Limb (tissue), 2 donors: ENCODE results near the gene IL20RB.

Experiments
- DNase-seq, 2 donors: peaks; one replicate each; pipeline ENCODE4 v3.0.0-alpha.2; 2016; ENCODE audit errors: extremely low spot score in 2 of 2

The IL20RB gene

DNA sequence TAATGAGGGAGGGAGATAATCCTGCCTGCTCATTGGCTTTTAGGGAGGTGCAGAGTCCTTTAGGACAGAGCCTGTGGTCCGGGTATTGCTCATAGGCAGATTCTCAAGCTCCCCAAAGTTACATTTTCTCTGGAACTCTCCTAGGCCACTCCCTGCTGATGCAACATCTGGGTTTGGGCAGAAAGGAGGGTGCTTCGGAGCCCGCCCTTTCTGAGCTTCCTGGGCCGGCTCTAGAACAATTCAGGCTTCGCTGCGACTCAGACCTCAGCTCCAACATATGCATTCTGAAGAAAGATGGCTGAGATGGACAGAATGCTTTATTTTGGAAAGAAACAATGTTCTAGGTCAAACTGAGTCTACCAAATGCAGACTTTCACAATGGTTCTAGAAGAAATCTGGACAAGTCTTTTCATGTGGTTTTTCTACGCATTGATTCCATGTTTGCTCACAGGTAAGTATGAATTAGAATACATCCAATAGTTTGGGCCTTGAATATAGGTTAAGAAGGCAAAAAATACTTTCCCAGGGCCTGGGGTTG, at the start of gene IL20RB:
Gene IL20RB, plus strand, starts transcription at position 233 of the 538 bp plus-strand sequence. Its CDS starts 131 bp downstream, at position 364.
- no peak for DNase-seq

DNA sequence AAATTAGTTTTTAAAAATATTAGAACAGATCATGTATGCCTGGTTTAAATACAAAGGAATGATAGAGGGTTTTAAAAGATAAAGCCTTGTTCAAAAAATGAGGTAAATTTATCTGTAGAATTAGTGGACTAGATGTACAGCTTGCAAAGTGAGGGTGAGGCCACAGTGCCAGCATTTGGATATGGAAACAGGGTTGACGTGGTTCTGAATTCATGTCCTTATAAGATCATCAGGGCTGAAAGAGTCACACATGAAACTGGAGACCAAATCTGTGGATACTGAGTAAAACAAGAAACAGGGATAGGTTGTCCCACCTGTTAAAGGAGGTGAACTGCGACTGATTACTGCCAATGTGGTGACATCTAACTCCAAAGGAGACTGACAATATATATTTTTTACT, 49.5 kb upstream of the IL20RB start:
- no peak for DNase-seq

- DNase-seq = no peak
These were observed 48.6 kb upstream of the IL20RB start for GRCh38 chr3:136909187-136909586.

GRCh38 chr3:136910697-136911096, 47.1 kb upstream of the IL20RB start:
- no peak for DNase-seq

DNA sequence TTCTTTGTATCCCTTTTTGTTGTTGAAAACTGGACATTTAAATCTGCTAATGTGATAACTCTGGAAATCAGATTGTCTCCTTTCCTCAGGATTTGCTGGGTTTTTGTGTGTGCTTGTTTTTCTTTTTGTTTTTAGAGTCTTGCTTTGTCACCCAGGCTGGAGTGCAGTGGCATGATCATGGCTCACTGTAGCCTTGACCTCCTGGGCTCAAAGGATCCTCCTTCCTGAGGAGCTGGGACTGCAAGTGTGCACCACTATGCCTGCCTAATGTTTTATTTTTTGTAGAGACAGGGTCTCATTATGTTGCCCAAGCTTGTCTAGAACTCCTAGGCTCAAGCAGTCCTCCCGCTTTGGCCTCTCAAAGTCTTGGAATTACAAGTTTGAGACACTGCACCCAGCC, 44.6 kb upstream of the IL20RB start:
- no peak for DNase-seq

DNA sequence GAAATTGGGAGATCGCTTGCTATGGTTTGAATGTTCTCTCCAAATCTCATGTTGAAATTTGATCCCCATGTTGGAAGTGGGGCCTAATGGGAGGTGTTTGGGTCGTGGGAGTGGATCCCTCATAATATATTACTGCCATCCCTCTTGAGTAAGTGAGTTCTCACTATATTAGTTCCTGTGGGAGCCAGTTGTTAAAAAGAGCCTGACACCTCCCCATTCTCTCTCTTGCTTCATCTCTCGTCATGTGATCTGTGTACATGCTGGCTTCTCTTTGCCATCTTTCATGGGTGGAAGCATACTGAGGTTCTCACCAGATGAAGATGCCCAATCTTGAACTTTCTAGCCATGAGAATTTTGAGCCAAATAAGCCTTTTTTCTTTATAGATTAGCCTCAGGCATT, 43.0 kb upstream of the IL20RB start:
- no peak for DNase-seq

- no peak for DNase-seq
These were observed 41.6 kb upstream of the IL20RB start for GRCh38 chr3:136916223-136916622.

- DNase-seq = no peak
These were observed 37.8 kb upstream of the IL20RB start for GRCh38 chr3:136919799-136920580.

DNA sequence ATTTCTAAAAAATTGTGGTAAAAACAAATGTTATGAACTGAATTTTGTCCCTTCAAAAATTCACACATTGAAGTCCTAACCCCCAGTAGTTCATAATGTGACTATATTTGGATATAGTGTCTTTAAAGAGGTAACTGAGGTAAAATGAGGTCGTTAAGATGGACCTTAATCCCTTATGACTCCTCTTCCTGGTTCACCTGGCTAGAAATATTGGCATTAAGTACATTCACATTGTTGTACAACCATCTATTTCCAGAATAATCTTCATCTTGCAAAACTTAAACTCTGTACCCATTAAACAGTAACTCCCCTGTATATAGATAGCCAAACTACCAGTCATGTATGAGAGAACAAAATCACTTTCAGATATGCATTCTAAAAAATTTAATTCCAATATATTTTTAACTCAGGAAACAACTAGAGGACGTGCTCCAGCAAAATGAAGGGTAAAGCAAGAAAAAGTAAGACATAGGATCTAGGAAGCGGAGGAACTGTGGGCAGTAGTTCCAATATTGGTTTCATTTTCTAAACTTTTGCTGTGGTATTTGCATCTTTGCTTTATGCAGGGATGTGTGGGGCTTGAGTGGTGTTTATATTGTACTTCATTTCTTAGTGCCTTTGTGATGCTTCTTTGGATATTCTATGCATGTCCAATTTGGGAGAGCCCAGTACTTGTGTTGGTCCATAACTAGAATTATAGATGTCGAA, 36.7 kb upstream of the IL20RB start:
- no peak for DNase-seq

DNA sequence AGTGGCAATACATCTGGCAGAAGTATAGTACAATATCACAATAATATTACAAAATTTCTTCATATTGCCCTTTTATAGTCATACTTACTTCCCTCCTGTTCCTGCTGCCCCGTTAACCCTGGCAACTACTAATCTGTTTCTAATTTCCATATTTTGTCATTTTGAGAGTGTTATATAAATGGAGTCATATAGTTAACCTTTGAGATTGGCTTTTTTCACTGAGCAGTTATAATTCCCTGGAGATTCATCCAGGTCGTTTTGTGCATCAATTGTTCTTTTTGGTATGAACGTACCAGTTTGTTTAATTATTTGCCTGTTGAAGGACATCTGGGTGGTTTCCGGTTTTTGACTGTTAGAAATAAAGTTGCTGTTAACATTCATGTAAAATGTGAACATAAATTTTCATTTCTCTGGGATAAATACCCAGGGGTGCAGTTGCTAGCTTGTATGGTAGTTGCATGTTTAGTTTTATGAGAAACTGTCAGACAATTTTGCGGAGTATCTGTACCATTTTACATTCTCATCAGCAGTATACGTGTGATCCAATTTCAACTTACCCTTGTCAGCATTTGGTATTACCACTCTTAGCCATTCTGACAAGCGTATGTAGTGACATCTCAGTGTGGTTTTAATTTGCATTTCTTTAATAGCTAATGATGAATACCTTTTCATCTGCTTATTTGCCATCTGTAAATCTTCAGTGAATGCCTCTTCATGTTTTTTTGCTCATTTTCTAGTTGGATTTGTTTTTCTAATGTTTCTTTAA, 32.2 kb upstream of the IL20RB start:
- DNase-seq = no peak

- no peak for DNase-seq
These were observed 29.5 kb upstream of the IL20RB start for GRCh38 chr3:136928240-136928639.

GRCh38 chr3:136929977-136930670, 27.7 kb upstream of the IL20RB start:
- DNase-seq = peak in 1 of 2 donors; percentile 23

DNA sequence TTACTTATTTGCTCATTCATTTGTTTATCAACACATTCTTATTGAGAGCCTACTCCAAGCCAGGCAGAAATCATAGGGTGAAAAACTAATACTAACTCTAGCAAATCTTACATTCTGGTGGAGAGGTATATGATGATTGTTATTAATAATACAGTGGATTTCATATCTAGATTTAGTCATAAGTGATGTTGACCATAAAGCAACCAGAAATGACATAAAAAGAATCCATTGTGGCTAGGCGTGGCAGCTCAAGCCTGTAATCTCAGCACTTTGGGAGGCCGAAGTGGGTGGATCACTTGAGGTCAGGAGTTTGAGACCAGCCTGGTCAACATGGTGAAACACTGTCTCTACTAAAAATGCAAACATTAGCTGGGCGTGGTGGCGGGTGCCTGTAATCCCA, 26.2 kb upstream of the IL20RB start:
- DNase-seq = no peak

- DNase-seq = no peak
These were observed 25.3 kb upstream of the IL20RB start for GRCh38 chr3:136932523-136932922.

- DNase-seq = no peak
These were observed 24.6 kb upstream of the IL20RB start for GRCh38 chr3:136932978-136933772.

- DNase-seq = no peak
These were observed 20.6 kb upstream of the IL20RB start for GRCh38 chr3:136937175-136937574.

DNA sequence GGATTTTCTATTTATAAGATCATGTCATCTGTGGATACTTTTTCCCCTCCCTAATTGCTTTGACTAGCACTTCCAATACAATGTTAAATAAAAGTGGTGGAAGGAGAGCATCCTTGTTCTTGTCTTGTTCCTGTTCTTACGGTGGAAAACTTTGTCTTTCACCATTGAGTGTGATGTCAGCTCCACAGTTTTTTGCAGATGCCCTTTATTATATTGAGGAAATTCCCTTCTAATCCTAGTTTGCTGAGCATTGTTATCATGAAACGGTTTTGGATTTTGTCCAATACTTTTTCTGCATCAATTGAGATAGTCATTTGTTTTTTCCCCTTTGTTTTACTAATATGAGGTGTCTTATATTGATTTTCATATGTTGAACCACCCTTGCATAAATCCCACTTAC, 19.9 kb upstream of the IL20RB start:
- no peak for DNase-seq

DNA sequence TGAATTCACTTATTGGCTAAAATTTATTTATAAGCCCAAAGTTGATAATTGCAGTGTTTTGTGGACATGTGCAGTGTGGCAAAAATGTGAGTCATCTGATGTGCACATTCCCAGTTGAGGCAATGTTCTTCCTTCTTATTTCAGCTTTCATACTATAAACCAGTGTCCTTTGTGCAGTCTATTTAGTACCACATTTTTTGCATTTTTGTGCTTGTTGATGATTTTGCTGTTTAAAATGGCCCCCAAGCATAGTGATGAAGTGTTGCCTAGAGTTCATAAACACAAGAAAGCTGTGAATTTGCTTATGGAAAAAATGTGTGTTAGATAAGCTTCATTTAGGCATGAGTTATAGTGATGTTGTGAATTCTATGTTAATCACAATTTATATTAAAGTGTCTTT, 19.4 kb upstream of the IL20RB start:
- no peak for DNase-seq

- DNase-seq = no peak
These were observed 18.3 kb upstream of the IL20RB start for GRCh38 chr3:136939489-136939888.

GRCh38 chr3:136942803-136943202, 15.0 kb upstream of the IL20RB start:
- DNase-seq = no peak

GRCh38 chr3:136943436-136943835, 14.3 kb upstream of the IL20RB start:
- no peak for DNase-seq
